Middle frontal gyrus (tissue), 1 donor: ENCODE results near the gene MRC2.

Experiments
- DNase-seq: peaks from one replicate; pipeline ENCODE4 v3.0.0-alpha.2; 2015; ENCODE audit warnings: low spot score; ENCODE audit errors: extremely low spot score

MRC2 gene

GRCh38 chr17:62716834-62717588 lies 89.5 kb downstream of the MRC2 start:
- no peak for DNase-seq

DNA sequence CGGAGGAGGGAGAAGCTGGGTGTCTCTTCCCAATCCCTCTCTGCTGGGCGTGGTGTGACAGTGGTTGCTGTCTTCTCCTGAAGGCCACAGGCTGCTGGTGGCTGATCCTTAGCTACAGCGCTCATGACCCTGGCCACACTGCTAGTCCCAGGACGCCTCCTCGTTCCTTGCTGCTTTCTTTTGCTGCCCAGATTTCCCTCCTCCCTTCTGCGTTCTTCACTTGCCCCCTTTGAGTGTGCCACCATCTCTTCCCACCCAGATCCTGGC lies 90.1 kb downstream of the MRC2 start:
- no peak for DNase-seq

- DNase-seq, result no peak
Measured at GRCh38 chr17:62717889-62718288, 90.4 kb downstream of the MRC2 start.

- no peak for DNase-seq
Measured at GRCh38 chr17:62718429-62718828, 91.0 kb downstream of the MRC2 start.

DNA sequence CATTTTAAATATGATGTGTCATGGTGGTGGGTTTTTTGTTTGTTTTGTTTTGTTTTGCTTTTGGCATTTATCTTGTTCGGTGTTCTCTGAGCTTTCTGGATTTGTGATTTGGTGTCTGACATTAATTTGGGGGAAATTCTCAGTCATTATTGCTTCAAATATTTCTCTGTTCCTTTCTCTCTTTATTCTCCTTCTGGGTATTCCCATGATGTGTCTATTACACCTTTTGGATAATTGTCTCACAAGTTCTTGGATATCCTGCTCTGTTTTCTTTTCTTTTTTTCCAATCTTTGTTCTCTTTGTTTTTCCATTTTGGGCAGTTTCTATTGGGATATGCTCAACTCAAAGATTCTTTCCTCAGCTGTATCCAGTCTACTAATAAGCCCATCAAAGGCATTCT lies 92.1 kb downstream of the MRC2 start:
- no peak for DNase-seq

- DNase-seq, result no peak
Measured at GRCh38 chr17:62720126-62720850, 92.8 kb downstream of the MRC2 start.

GRCh38 chr17:62722625-62723024 lies 95.2 kb downstream of the MRC2 start:
- no peak for DNase-seq

DNA sequence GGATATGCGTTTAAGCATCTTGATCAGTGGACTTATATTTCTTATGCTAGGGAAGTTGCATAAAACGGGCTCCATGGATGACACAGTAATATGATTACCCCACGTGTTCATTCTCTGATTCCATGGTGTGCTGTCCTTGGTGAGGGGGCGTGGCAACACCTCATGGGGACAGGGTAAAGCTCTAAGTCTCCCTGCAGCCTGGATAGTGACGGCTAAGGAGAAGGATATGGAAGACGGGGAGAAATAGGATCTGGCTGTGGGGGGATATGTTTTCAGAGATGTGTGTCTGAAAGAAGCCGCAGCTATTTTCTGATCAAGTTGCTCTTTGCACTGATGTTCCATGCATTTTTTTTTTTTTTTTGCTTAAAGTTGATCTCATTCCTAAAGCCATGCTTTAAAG lies 96.4 kb downstream of the MRC2 start:
- no peak for DNase-seq

DNA sequence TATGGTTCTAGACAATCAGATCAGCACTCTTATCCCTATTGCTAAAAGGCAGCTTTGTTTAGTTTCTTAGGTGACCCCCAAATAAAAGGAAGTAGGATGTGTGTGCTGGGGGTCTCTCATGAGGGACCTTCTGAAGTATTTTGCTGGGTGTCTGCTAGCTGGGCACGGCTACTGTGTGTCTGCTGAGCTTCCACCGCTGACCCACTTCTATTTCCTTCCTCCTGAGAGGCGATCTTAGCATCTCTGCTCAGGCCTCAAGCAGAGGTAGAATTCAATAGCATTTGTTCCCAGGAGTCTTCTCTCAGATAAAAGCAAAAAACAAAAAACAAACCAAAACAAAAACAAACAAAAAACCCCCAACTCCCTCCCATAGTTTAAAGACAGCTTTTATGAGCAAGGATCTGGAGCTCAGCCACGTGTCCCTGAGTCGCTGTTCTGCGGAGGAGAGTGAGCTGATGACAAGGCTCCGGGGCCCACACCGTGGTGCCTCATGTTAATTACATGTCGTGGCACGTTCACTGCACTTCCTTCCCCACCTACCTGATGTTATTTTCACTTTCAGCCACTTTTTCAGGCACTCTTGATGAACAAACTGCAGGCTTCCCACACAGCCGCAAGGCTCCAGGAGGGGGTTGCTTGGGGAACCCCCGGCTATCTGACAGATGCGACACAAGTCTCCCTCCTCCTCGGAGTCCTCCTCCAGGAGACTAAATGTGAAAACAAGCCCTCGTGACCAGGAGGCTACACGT lies 97.1 kb downstream of the MRC2 start:
- no peak for DNase-seq

DNA sequence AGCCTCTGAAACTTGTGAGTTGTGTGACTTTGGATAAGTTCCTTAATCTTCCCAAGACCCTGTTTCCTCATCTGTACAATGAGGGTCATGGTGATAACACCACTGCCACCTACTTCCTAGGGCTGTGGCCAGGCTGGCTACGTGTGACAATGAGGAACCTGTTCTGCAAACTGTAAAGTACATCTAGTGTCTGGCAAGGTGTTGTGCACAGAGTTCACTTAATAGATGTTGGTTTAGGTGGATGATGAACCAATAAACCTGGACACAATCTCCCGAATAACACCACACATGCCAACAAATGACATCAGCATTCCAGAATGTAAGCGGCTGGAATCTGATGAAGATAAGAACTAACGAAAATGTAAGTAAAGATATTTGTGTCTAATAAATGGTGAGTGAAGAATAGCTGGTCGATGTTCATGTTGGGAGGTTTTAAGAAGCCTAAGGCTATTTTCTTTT lies 98.3 kb downstream of the MRC2 start:
- no peak for DNase-seq

- DNase-seq, result no peak
Measured at GRCh38 chr17:62727916-62728672, 100.6 kb downstream of the MRC2 start.

- no peak for DNase-seq
Measured at GRCh38 chr17:62732125-62732524, 104.7 kb downstream of the MRC2 start.

- no peak for DNase-seq
Measured at GRCh38 chr17:62735044-62735651, 107.7 kb downstream of the MRC2 start.

GRCh38 chr17:62737513-62737912 lies 110.0 kb downstream of the MRC2 start:
- DNase-seq, result no peak

DNA sequence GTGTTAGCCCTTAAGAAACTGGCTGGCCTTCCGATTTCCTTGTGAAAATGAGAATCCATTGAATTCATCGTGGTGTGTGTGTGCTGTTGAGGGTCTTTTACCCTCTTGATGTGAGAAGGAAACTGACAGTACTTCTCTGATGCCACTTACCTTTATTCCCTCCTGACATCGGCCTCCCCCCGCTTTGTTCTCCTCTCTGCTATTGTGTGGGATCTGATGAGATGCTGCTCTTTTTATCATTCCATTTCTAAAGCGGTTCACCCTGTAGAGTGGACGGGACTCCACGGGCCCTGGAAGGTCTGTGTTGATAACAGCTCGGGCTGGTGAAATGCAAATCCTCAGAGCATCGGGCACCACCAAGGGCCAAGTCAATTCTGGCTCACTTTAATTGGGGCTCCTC lies 110.8 kb downstream of the MRC2 start:
- DNase-seq, result no peak

GRCh38 chr17:62739645-62740388 lies 112.3 kb downstream of the MRC2 start:
- DNase-seq, result no peak

DNA sequence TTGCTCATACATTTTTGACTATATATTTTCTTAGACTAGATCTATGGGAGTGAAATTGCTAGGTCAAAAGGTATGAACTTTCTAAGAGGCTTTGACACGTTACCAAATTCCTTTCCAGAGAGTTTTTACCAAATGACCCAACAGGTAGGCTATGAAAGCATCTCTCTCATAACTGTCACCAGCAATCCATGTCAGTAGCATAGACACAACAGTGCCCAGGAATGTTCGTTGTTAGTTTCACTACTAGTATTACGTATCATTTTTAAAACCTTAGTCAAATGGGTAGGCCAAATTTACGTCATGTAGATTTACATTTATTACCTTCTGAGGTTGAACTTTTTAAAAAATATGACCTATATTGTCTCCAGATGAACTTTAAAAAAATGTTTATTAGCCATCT lies 113.8 kb downstream of the MRC2 start:
- no peak for DNase-seq
